BLaER1 (cell line): Measurements from ENCODE around the gene DNAJA1.
"Not testable (repeated sequence)": the region's sequence is repeated elsewhere in the genome, so short reads cannot be mapped to it uniquely, and the experiment has no call there.

Experiments
- H3K27ac ChIP-seq: shearing (Covaris generic); formaldehyde crosslinking; 2 replicates; pipeline ENCODE4 v1.8.1; 2022
- H3K27me3 ChIP-seq: shearing (Covaris generic); formaldehyde crosslinking; 2 replicates; pipeline ENCODE4 v1.8.1; 2022
- H3K36me3 ChIP-seq: shearing (Covaris generic); formaldehyde crosslinking; 2 replicates; pipeline ENCODE4 v1.8.1; 2022
- H3K4me1 ChIP-seq: shearing (Covaris generic); formaldehyde crosslinking; 2 replicates; pipeline ENCODE4 v1.8.1; 2022
- H3K4me2 ChIP-seq: shearing (Covaris generic); formaldehyde crosslinking; 2 replicates; pipeline ENCODE4 v1.8.1; 2022
- H3K4me3 ChIP-seq: shearing (Covaris generic); formaldehyde crosslinking; 2 replicates; pipeline ENCODE4 v1.8.1; 2022
- H3K9ac ChIP-seq: shearing (Covaris generic); formaldehyde crosslinking; 2 replicates; pipeline ENCODE4 v1.8.1; 2022
- H3K9me3 ChIP-seq: shearing (Covaris generic); formaldehyde crosslinking; 2 replicates; pipeline ENCODE4 v1.8.1; 2022
- H4K20me1 ChIP-seq: shearing (Covaris generic); formaldehyde crosslinking; 2 replicates; pipeline ENCODE4 v1.8.1; 2022
- Cebpa-rat ChIP-seq: shearing (Covaris generic); IDR thresholded peaks from 2 replicates; pipeline ENCODE4 v1.8.1; 2022

DNAJA1 gene

GRCh38 chr9:33080534-33080933 is 55.5 kb downstream of the DNAJA1 start:
- Histone ChIP-seq H3K9me3 (no peaks in the 10 kb centered on the region), H3K27ac (no peak overlapping the region), H3K27me3 (no peaks in the 10 kb centered on the region), H3K9ac (peak overlapping the region; percentile 45; the same call in 1 of the 2 replicates), H3K4me3 (no peak overlapping the region), H3K36me3 (no peaks in the 10 kb centered on the region), H4K20me1 (peaks cover 9% of the 10 kb centered on the region; the same call in 1 of the 2 replicates), H3K4me1 (peaks cover 53% of the 10 kb centered on the region), H3K4me2 (peak overlapping the region; percentile 76)
- no peak for TF ChIP-seq Cebpa-rat

- no peaks in the 10 kb centered on the region for H3K27me3 ChIP-seq
- no peaks in the 10 kb centered on the region for H3K36me3 ChIP-seq
- H3K4me2 ChIP-seq, result peak overlapping the region; percentile 76
- TF ChIP-seq Cebpa-rat, result no peak
- H3K9ac ChIP-seq, result peak overlapping the region; percentile 45; the same call in 1 of the 2 replicates
- H3K4me3 ChIP-seq, result peak overlapping the region; percentile 41; the same call in 1 of the 2 replicates
- peaks cover 1% of the 10 kb centered on the region; the same call in 1 of the 2 replicates for H4K20me1 ChIP-seq
- H3K27ac ChIP-seq, result no peak overlapping the region
- peaks cover 48% of the 10 kb centered on the region for H3K4me1 ChIP-seq
- no peaks in the 10 kb centered on the region for H3K9me3 ChIP-seq
These were observed 56.2 kb downstream of the DNAJA1 start for GRCh38 chr9:33081128-33081851.

- Histone ChIP-seq H3K4me2 (peak overlapping the region; percentile 76), H3K9me3 (no peaks in the 10 kb centered on the region), H3K4me1 (peaks cover 45% of the 10 kb centered on the region), H3K27ac (peak overlapping the region; percentile 65; the same call in 1 of the 2 replicates), H3K27me3 (no peaks in the 10 kb centered on the region), H3K9ac (peak overlapping the region; percentile 43; the same call in 1 of the 2 replicates), H3K4me3 (no peak overlapping the region), H4K20me1 (no peaks in the 10 kb centered on the region), H3K36me3 (no peaks in the 10 kb centered on the region)
- TF ChIP-seq Cebpa-rat, result no peak
These were observed 57.1 kb downstream of the DNAJA1 start for GRCh38 chr9:33082128-33082527.

- Histone ChIP-seq H3K4me3 (no peak overlapping the region), H3K27me3 (no peaks in the 10 kb centered on the region), H3K36me3 (no peaks in the 10 kb centered on the region), H3K9me3 (no peaks in the 10 kb centered on the region), H3K4me1 (peaks cover 39% of the 10 kb centered on the region), H4K20me1 (no peaks in the 10 kb centered on the region), H3K27ac (peak overlapping the region; percentile 65), H3K9ac (peak overlapping the region; percentile 43; the same call in 1 of the 2 replicates), H3K4me2 (peak overlapping the region; percentile 76)
- no peak for TF ChIP-seq Cebpa-rat
These were observed 57.7 kb downstream of the DNAJA1 start for GRCh38 chr9:33082538-33083326.

- H3K9me3 ChIP-seq, H3K27me3 ChIP-seq, H3K4me3 ChIP-seq, H3K36me3 ChIP-seq, H3K9ac ChIP-seq, H3K27ac ChIP-seq, H3K4me2 ChIP-seq, H4K20me1 ChIP-seq: not testable (repeated sequence)
- peaks cover 35% of the 10 kb centered on the region for H3K4me1 ChIP-seq
These were observed 60.6 kb downstream of the DNAJA1 start for GRCh38 chr9:33085672-33086071.
